NCI-H82 treated with DMSO at 0.1 percent for 48 hours (cell line): ENCODE data around the gene DDX25.

Experiments used
- DNase-seq: peaks from one replicate; lab custom pipeline; 2025; ENCODE audit not compliant: unreplicated experiment; lab: John Stamatoyannopoulos, UW

DDX25 gene

DNA sequence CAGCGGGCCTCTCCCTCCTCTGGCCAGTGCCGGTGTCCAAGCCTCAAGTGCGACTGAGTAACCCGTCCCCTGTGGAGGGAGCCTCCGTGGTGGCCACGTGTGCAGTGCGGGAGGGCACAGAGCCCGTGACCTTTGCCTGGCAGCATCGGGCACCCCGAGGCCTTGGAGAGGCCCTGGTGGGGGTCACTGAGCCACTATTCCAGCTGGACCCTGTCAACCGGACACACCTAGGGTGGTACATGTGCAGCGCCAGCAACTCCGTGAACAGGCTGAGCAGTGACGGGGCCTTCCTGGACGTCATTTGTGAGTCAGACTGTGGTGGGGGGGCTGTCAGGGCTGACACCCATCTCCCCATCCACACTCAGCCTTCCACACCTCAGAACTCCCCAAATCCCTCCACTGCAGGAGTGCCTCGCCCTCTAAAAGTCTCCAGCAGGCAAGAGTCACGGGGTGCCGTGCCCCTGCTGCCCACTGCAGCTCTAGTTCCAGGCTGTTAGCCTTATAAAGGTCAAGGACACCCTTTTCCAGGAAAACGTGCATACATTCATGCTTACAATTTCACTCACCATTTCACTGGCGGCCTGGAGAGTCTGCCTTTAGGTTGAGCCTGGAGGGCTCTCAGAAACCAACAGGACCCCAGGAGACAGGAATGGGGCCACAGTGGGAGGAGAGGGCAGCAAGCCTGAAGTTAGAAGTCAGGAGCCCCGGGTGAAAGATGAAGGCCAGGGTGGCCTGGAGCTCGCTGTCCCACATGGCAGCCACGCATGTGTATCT is 44.2 kb downstream of the DDX25 start:
- DNase-seq = no peak

DNA sequence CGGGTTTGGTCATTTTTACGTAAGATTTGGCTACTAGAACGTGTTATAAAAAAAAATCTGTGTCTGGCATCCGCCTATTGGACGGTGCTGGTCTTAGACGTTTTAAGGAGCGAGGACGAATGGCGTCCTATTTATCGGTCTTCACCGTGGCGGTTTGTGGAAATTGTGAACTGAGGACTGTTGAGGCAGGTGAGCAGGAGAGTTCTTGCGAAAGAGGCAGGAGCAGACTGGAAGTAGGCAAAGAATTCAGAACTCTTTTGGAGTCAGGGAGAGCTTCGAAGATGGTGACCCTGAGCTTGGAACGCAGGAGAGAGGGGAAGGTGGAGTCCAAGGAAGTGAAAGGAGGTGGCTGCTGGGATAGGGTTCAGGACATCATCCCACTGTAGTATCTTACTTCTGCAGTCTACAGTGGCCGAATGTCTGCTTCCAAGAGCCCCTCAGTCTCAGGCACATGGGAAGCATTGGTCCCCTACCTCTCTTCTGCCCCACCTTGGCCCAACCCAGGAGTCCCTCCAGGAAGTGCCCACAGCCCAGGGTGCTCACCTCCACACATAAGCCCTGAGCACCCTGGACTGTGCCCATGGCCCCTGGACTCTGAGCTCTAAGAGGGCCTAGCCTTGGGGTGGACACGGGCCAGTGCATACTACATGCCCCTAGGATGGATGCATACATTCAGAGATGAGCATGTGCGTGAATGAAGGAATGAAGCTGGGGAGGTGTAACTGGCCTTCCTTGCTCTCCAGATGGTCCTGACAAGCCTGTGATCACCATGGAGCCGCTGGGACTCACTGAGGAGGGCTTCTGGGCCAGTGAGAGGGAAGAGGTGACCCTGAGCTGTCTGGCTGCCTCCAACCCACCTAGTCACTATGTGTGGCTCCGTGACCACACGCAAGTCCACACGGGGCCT is 45.2 kb downstream of the DDX25 start:
- DNase-seq = no peak

DNA sequence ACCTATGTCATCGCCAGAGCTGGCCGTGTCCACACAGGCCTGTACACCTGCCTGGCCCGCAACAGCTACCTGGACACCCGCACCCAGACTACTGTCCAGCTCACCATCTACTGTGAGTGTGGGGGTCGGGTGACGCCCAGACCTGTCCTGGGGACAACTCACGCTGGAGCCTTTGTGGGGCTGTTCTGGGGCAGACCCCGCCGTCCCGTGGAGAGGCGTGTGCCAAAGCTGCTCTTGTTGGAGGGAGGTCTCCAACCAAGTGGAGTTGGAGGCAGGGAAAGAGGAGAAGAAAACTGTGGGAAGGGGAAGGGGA is 45.8 kb downstream of the DDX25 start:
- DNase-seq = no peak

DNA sequence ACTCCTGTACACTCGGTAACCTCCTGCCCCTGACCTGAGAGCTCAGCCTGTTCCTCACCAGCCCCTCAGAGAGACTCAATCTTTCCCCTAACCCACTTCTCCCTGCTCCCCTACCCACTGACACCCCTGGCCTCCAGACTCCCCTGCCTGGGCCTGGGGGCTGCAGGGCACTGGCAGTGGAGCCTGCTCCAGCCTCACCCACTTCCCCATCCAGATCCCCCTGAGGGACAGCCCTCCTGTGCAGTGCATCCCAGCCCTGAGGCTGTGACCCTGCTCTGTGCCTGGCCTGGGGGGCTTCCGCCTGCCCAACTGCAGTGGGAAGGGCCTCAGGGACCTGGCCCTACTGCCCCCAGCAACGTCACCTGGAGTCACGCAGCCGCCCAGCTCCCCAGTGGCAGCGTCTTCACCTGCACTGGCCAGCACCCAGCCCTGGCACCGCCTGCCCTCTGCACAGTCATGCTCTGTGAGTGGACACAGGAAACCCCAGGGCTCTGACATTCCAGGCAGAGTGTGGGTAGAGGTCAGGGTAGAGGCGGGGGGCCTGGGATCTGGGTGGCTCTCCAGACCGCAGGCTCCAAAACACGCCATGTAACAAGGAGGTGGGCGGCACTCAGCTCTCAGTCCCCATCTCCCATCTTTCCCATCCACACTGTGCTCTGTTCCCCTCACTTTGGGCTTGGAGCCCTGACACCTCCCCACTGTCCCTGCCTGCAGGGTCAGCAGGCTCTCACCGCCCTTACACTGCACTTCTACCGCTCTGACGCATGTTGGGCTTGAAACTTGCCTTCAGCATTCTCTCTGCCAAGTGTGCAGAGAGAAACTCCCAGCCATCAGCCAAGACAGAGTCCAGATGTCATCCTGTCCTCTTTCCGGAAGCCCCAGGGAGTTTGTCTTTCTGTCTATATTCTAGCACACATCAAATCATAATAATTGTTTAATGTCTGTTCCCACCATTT is 46.7 kb downstream of the DDX25 start:
- DNase-seq = no peak

GRCh38 chr11:125951731-125952130 is 47.4 kb downstream of the DDX25 start:
- no peak for DNase-seq

DNA sequence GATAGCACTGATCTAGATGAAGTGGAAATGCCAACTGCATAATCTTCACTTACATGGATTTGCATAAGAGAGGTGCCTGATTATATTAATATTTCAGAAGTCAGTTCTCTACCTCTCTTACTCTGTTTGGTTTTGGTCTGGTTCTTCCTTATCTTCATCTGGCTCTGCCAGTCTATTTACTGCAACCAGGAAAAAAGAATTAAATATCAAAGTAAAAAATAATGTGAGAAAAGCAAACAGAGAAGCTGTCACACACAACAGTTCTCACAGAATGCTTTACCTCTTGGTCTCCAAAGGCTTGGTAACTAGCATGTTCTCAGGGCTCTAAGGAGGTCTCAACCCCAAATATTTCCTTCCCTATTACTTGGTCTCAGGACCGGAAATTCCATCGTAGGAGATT is 48.3 kb downstream of the DDX25 start:
- DNase-seq = no peak

DNA sequence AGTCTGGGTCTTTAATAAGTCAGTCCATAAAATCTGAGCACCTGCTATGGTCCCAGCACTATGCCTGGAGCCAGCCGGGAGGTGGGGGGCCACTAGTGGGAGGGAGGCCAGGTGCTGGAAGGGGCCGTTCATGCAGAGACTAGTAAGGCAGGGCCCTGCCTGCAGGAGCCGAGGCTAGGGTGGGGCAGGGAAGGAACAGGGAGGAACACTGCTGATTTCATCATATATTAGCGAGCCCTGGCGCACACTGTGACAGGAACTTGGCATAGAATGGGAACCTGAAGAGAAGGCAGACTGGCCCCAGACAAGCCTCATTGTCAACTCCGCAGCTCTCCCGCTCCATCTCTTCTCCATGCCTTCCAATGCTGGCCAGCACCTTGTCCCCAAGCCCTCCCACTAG is 48.7 kb downstream of the DDX25 start:
- DNase-seq = no peak

DNA sequence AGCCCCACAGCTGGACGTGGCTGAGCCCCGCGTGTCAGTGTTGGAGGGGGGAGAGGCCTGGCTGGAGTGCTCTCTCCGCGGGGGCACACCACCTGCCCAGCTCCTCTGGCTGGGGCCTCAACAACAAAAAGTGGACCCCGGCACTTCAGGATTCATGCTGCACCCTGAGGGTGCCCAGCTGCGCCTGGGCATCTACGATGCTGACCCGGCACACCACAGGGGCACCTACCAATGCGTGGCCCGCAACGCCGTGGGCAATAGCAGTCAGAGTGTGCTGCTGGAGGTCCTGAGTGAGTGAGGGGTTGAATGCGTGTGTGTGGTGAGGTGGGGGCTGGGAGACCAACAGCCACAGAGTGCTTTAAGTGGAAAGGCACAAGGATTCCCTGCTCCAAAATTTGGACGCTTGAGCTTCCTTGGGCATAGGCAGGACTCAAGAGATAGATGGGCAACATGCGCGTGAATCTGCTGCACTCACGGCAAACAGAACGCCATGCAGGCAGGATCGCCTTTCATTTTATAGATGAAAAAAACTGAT is 49.2 kb downstream of the DDX25 start:
- DNase-seq = no peak

DNA sequence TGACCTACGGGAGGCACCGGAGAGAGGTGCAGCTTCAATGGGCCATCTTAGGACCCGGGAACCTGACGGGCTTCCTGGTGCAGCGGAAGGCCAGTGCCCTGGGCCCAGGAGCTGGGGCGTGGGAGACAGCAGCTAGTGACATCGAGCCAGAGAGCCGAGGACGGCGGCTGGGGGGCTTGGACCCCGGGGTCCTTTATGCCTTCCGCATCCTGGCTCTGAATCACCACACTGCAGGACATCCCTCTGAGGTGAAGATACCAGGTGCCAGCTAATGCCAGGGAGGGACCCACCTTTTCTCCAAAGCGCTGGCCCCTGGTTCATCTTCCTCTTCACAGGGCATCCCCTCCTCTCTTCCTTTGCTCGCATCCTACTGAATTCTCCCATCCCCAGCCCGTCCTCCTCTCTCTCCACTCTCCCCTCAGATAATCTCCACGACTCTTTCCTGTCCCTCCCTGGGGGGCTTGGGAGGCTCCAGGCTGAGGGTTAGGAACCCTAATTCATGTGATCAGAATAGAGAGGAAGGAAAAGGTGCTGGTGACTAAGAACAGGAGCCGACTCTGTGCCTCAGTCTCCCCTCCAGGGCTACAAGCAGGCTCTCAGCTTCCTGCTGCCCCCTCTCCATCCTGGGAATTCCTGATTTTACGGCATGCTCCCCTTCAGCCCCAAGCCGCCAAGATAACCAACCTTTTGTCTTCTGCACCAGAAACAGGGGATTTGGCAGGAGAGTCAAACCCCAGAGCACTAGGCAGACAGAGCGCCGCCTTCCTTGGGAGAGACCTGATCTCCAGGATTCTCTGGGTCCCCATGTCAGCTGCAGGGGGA is 50.0 kb downstream of the DDX25 start:
- DNase-seq = no peak

DNA sequence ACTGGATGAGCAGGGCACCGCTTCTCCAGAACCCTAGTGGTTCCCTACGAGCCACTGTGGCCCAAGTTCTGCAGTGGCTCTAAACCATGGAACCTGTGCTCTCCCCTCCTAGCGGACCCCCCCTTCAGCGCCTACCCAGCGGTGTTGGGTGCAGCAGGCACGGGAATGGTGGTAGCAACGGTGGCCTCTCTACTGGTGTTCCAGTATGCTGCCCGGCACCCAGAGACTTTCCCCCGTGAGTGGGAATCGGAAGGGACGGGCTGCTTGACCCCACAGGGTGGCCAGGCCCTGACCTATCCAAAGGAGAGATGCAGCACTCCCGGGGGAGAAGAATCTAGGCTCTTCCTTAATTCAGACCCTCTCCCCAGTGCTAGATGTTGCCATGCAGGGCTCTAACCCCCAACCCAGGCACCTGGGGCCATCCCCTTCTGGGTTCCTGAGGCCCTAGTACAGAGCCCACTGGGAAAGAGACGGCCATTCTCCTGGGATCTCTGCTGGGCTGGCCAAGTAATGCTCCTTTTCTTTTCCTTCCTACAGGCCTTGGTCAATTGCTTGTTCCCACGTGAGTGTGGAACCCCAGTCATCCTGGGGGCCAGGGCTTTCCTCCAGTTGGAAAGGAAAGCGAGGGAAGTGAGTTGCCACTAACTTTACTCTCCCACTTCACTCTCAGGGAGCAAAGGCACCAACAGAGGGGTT is 50.8 kb downstream of the DDX25 start:
- no peak for DNase-seq

DNA sequence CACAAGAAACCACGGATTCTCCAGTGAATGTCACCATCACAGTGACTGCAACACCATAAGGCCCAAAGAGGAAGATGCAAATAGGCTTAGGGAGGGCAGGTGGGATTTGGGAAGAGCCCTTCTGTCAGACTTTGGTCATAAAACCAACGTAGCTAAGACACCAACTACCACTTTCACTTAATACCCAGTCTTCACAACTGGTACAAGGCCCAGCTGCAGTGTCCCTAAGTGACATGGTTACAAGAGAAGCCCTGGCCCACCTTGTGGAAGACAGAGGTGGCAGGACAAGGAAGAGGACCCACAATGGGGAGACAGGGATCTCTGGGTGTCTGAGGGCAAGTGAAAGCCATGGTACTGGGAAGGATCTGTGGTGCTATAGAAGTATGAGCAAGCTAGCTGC is 51.5 kb downstream of the DDX25 start:
- DNase-seq = no peak

- DNase-seq = no peak
Measured at GRCh38 chr11:125956391-125957134, 52.3 kb downstream of the DDX25 start.

DNA sequence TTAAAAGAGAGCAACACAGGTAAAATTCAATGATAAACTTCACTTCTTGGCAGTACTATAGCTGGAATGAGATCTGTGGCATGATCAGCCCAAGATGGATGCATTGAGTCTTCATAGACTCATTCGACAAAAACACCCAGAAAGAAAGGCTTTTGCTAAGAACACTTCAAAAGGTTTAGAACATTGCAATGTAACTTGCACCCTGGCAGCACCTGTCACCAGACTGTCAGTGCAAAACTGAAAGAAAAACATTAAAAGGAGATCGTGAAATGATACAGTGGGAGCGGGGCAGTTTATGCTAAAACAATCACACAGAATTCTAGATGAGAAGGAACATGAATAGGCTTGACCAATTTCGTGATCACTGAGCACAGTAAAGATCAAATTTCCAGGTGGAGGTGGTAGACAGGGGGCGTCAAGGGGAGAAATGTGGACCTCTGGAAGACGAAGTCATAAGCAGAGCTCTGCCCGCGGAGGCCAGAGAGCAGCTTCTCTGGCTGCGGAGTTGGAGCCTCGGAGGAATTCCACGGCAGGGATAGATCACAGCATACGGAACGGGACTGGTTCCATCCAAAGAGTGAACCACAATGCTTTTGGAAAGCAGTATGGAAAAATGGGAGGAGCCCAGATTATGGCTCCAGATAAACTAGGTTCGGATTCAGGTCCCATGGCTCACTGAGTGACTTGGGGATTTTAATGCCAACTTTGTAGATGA is 53.5 kb downstream of the DDX25 start:
- DNase-seq = no peak

DNA sequence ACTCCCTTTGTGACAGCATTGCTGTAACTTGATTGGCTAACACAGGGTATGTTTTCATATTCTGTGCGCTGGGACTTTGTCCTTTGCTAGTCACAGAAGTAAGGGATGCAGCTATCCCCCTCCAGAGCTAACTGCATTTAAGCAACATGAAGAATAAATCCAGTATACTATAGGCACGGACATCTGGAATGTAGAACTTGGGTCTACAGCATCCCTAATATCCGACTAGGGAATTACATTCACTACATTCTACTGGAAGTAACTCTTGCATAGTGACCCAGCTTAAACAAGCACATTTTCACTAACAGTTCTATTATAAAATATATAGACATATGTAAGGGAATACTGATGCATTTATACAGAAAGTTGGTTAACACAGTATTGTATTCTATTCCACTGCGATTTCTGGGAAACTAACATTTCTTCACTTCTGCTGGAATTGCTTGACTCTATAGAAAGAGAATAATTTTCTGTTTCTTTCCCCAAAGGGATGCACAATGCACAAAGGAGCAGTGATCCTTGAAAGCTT is 54.6 kb downstream of the DDX25 start:
- no peak for DNase-seq

DNA sequence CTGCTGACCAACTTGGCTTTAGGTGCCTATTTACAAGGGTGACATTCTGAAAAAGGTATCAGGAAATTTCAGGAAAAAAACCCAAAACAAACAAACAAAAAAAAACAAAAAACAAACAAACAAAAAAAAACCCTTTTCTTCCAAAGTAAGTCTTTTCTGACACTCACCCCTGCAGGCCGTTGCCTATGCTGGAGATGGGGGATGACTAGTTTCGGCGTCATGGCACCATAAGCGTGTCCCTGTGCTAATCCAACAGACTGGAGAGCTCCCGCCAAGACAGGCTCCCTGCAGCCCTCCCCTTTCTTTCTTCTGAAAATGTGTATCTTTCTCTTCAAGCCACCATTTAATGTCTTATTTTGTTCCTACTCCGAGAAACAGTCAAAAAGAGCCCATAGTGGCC is 55.2 kb downstream of the DDX25 start:
- DNase-seq = no peak

GRCh38 chr11:125959931-125960330 is 55.6 kb downstream of the DDX25 start:
- DNase-seq = no peak

DNA sequence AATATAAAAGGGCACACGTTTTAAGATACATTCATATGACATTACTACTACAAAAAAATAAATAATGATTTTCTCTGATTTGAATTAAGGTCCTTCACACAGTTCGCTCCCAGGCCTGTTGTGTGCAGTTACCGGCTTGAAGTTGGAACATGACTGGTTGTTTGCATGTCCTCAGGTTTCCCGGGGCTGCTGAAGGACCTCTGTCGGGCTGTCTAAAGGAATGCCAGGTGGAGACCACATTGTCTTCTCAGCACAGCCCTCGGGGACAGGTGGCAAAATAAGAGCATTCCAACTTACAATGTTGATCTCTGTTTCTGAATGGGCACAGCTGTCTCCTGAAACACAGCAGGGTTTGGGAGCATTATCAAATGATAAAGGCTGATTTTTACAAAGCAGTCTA is 56.5 kb downstream of the DDX25 start:
- DNase-seq = no peak

DNA sequence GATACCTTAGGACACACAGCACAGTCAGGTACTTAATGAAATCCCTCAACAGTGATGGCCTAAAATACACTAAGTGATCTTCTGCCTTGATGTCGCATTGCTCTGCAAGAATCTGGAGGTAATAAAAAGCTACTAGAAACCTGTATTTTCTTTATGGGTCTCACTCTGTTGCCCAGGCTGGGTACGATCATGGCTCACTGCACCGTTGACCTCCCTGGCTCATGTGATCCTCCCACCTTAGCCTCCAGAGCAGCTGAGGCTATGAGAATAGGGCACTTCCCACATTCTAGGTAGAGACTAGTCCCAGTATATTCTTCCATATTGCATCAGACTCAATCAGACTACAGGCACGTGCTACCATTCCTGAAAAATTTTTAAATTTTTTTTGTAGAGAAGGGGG is 63.2 kb downstream of the DDX25 start:
- DNase-seq = no peak
